ENCODE data around the gene HS3ST3A1.

The HS3ST3A1 gene

GRCh38 chr17:13485327-13485726 is 116.4 kb downstream of the HS3ST3A1 start:
- no peak for DNase-seq (ENCODE audit: extremely low read depth, low read depth)
- TF ChIP-seq CTCF (IDR thresholded peaks at IDR 0.05; ENCODE audit: low read depth, low read length, missing control alignments) = no peak
- no peak overlapping the region for H3K4me3 ChIP-seq (replicated peaks; ENCODE audit: low read depth, low read length)

GRCh38 chr17:13484020-13484419 is 117.7 kb downstream of the HS3ST3A1 start:
- no peak for TF ChIP-seq CTCF (IDR thresholded peaks at IDR 0.05; ENCODE audit: low read depth, low read length, missing control alignments)
- DNase-seq (ENCODE audit: extremely low read depth, low read depth) = no peak

GRCh38 chr17:13480877-13481276 is 120.9 kb downstream of the HS3ST3A1 start:
- no peak for TF ChIP-seq CTCF (IDR thresholded peaks at IDR 0.05; ENCODE audit: low read depth, low read length, missing control alignments)
- no peak overlapping the region for H3K4me3 ChIP-seq (replicated peaks; ENCODE audit: low read depth, low read length)
- DNase-seq (ENCODE audit: extremely low read depth, low read depth) = no peak

More at GRCh38 chr17:13484020-13484419, 117.7 kb downstream of the HS3ST3A1 start:
- no peak overlapping the region for H3K4me3 ChIP-seq (replicated peaks; ENCODE audit: low read depth, low read length)

GRCh38 chr17:13478326-13478830 is 123.4 kb downstream of the HS3ST3A1 start:
- TF ChIP-seq CTCF (IDR thresholded peaks at IDR 0.05; ENCODE audit: low read depth, low read length, missing control alignments) = no peak
- H3K4me3 ChIP-seq (replicated peaks; ENCODE audit: low read depth, low read length) = no peak overlapping the region
- peak; percentile 5 for DNase-seq (ENCODE audit: extremely low read depth, low read depth)

- TF ChIP-seq CTCF (IDR thresholded peaks at IDR 0.05; ENCODE audit: low read depth, low read length, missing control alignments) = no peak
- peak; percentile 38 for DNase-seq (ENCODE audit: extremely low read depth, low read depth)
- no peak overlapping the region for H3K4me3 ChIP-seq (replicated peaks; ENCODE audit: low read depth, low read length)
These were observed 124.5 kb downstream of the HS3ST3A1 start for GRCh38 chr17:13477180-13477611.

- TF ChIP-seq CTCF (IDR thresholded peaks at IDR 0.05; ENCODE audit: low read depth, low read length, missing control alignments) = no peak
- no peak for DNase-seq (ENCODE audit: extremely low read depth, low read depth)
- no peak overlapping the region for H3K4me3 ChIP-seq (replicated peaks; ENCODE audit: low read depth, low read length)
These were observed 125.0 kb downstream of the HS3ST3A1 start for GRCh38 chr17:13476720-13477119.
